ENCODE data around the gene WDCP. TPM values are rescaled to one million over a fixed set of nuclear protein-coding genes. Genes with fewer than 3 reads are reported as not detected.

Gene WDCP
- total and polyA plus RNA-seq, 8 donors = 1.2 to 25.9 (median 2.6) TPM

DNA sequence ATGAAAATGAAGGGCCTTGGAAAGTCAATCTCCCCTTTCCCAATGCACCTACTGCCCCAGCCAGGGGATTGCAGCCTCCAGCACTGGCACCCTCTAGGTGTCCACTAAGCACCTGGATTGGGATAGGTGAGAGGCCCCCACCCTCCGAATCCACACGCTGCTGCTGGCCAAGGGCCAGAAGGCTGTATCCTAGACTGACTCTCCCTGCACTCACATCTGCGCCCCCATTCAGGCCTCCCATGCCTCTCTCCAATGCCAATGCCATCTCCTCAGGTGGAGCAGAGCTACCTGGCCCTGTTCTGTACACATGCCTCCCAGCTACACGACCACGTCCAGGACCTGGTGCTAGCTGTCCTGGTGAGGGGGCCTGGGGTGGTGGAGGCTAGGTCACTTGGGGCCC lies 27.5 kb downstream of the WDCP start:
- TF ChIP-seq EP300 (IDR thresholded peaks at IDR 0.05) = no peak
- H3K4me1 ChIP-seq = no peaks in the 10 kb centered on the region
- intact Hi-C loops (cut with DNase I; ENCODE audit: low total_unique reads) = no loop called here

DNA sequence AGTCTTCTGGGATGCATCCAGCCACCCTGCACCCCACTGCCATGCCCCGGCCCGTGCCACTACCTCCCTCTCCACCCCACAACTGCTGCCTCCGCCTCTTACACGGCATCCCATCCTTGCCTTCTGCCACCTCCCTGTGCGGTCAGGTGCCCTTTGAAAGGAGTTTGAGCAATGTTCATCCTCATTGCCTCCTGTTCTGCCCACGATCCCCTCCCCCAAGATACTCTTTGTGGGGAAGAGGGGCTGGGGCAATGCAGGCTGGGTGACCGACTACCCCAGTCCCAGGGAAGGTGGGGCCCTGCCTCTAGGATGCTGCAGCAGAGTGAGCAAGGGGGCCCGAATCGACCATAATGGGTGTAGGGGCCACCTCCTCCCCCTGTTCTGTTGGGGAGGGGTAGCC lies 28.9 kb downstream of the WDCP start:
- intact Hi-C loops (cut with DNase I; ENCODE audit: low total_unique reads) = no loop called here
- Histone ChIP-seq H3K36me3 (peaks cover 0 to 15% (median 11%) of the 10 kb centered on the region in 4 donors), H3K4me3 (no peak overlapping the region), H3K4me1 (no peaks in the 10 kb centered on the region), H3K9me3 (no peaks in the 10 kb centered on the region), H3K27me3 (no peaks in the 10 kb centered on the region), H3K27ac (no peak overlapping the region)
- 80 to 88% (median 85%) methylated on average over 9 of the region's 9 CpGs for WGBS, 5 donors
- TF ChIP-seq EP300 (IDR thresholded peaks at IDR 0.05) = no peak
- TF ChIP-seq, protein P1, sequence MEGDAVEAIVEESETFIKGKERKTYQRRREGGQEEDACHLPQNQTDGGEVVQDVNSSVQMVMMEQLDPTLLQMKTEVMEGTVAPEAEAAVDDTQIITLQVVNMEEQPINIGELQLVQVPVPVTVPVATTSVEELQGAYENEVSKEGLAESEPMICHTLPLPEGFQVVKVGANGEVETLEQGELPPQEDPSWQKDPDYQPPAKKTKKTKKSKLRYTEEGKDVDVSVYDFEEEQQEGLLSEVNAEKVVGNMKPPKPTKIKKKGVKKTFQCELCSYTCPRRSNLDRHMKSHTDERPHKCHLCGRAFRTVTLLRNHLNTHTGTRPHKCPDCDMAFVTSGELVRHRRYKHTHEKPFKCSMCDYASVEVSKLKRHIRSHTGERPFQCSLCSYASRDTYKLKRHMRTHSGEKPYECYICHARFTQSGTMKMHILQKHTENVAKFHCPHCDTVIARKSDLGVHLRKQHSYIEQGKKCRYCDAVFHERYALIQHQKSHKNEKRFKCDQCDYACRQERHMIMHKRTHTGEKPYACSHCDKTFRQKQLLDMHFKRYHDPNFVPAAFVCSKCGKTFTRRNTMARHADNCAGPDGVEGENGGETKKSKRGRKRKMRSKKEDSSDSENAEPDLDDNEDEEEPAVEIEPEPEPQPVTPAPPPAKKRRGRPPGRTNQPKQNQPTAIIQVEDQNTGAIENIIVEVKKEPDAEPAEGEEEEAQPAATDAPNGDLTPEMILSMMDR (IDR thresholded peaks at IDR 0.05) = no peak
- no peak for TF ChIP-seq POLR2A (IDR thresholded peaks at IDR 0.05)
- TF ChIP-seq POLR2AphosphoS5 (IDR thresholded peaks at IDR 0.05) = no peak
- DNase-seq = no peak

More for the DNA sequence above, 27.5 kb downstream of the WDCP start:
- no peaks in the 10 kb centered on the region for H3K9me3 ChIP-seq
- DNase-seq = no peak
- H3K27ac ChIP-seq = no peak overlapping the region
- peaks cover 3 to 30% (median 25%) of the 10 kb centered on the region in 4 donors for H3K36me3 ChIP-seq
- WGBS, 5 donors = 74 to 82% (median 76%) methylated on average over 5 of the region's 5 CpGs
- no peak overlapping the region for H3K4me3 ChIP-seq
- H3K27me3 ChIP-seq = no peaks in the 10 kb centered on the region

DNA sequence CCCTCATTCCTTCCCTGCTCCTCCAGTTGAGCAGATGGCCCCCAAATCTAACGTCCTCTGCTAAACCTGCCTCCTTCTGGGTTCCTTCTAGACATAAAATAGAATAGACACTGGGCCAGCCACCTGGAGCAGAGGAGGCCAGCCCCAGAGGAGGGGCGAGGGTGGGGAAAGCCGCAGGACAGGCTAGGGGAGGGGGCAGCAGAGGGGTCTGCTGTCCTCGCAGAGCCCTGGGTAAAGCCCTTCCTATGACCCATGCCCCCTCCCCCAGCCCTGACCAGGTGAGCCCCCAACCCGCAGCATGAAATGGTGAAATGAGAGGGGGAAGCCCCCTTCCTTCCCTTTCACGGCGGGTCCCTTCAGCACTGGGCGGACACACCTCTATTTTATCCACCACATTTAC lies 29.5 kb downstream of the WDCP start:
- Histone ChIP-seq H3K4me1 (no peaks in the 10 kb centered on the region), H3K9me3 (no peaks in the 10 kb centered on the region), H3K27ac (no peak overlapping the region), H3K27me3 (peaks cover 0 to 2% (median 0%) of the 10 kb centered on the region in 3 donors), H3K4me3 (no peak overlapping the region), H3K36me3 (peaks cover 0 to 10% (median 6%) of the 10 kb centered on the region in 4 donors)
- 70 to 86% (median 80%) methylated on average over 8 of the region's 8 CpGs for WGBS, 5 donors
- no peak for DNase-seq
- no peak for TF ChIP-seq POLR2A (IDR thresholded peaks at IDR 0.05)
- no peak for TF ChIP-seq EP300 (IDR thresholded peaks at IDR 0.05)
- TF ChIP-seq, protein P1 (IDR thresholded peaks at IDR 0.05) = no peak
- no peak for TF ChIP-seq POLR2AphosphoS5 (IDR thresholded peaks at IDR 0.05)
- intact Hi-C loops (cut with DNase I; ENCODE audit: low total_unique reads) = no loop called here

DNA sequence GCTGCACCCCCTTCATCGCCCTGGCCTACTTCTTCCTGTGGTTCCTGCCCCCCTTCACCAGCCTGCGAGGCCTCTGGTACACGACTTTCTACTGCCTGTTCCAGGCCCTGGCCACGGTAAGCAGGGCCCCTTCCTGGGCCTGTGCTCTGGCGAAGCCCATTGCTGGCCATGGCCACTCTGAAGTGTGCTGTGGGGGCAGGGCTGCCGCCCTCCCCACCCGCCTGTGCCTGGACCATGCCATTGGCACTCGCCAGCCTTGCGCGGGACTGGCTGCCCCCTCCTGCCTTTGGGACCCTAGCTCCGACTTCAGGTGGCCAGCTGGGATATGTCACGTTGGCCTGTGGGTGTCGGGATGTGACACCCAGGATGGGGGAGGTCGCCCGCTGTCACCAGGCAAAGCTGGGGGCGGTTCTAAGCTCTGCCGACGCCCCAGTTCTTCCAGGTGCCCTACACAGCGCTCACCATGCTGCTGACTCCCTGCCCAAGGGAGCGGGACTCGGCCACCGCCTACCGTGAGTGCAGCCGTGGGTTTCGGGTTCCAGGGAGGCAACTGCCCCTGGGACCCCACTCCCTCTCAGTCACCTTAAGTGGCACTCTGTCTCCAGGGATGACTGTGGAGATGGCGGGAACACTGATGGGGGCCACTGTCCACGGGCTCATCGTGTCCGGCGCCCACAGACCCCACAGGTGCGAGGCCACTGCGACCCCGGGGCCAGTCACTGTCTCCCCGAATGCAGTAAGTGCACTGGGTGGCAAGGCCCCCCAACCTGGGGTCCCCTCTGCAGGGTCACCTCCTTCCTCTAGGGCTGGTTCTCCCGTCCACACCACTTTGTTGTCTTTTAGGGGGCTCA lies 30.1 kb downstream of the WDCP start:
- Histone ChIP-seq H3K4me3 (no peak overlapping the region), H3K9me3 (no peaks in the 10 kb centered on the region), H3K4me1 (no peaks in the 10 kb centered on the region), H3K36me3 (peaks cover 0 to 5% (median 2%) of the 10 kb centered on the region in 4 donors), H3K27ac (no peak overlapping the region), H3K27me3 (peaks cover 0 to 8% (median 0%) of the 10 kb centered on the region in 3 donors)
- intact Hi-C loops (cut with DNase I; ENCODE audit: low total_unique reads) = no loop called here
- no peak for DNase-seq
- WGBS, 5 donors = 89 to 93% (median 92%) methylated on average over 17 to 35 of the region's 35 CpGs
- no peak for TF ChIP-seq POLR2A (IDR thresholded peaks at IDR 0.05)
- TF ChIP-seq EP300 (IDR thresholded peaks at IDR 0.05) = no peak
- TF ChIP-seq, protein P1 (IDR thresholded peaks at IDR 0.05) = no peak
- no peak for TF ChIP-seq POLR2AphosphoS5 (IDR thresholded peaks at IDR 0.05)

- peaks cover 0 to 12% (median 0%) of the 10 kb centered on the region in 3 donors for H3K27me3 ChIP-seq
- no peaks in the 10 kb centered on the region for H3K9me3 ChIP-seq
- H3K4me3 ChIP-seq = no peak overlapping the region
- intact Hi-C loops (cut with DNase I; ENCODE audit: low total_unique reads) = no loop called here
- H3K4me1 ChIP-seq = no peaks in the 10 kb centered on the region
- WGBS, 5 donors = 71 to 90% (median 80%) methylated on average over 7 to 9 of the region's 9 CpGs
- H3K36me3 ChIP-seq = no peaks in the 10 kb centered on the region
- no peak for DNase-seq
- H3K27ac ChIP-seq = no peak overlapping the region
- TF ChIP-seq, protein P1 (IDR thresholded peaks at IDR 0.05) = no peak
- TF ChIP-seq EP300 (IDR thresholded peaks at IDR 0.05) (no peak), POLR2A (IDR thresholded peaks at IDR 0.05) (no peak), POLR2AphosphoS5 (IDR thresholded peaks at IDR 0.05) (no peak)
Observed at GRCh38 chr2:24016376-24016761, 30.8 kb downstream of the WDCP start.

Data from stomach (tissue), 9 donors.